ENCODE measurements around the gene AKAP6.

Gene AKAP6

DNA sequence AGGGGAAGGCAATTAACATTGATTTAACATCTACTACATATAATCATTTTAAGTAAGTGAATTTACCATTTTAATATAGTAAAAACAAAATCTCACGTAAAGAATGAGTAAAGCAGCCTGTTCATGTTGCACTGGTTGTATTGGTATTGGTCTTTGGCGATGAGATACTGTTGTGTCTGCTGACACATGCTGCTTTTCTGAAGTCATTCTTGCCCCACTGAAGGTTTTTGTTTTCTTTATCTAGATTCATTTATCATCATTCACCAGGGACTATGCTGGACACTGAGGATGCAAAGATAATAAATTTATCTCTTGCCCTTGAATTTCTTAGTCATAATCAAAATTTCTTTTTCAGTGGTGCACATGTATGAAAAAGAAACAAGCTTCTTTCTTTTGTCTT, 363.3 kb downstream of the AKAP6 start:
- H3K79me2 ChIP-seq (ENCODE audit: control insufficient read depth, low read length) = no peaks in the 10 kb centered on the region
- H3F3A ChIP-seq (ENCODE audit: control insufficient read depth, insufficient read depth) = no peaks in the 10 kb centered on the region
- H3K9me3 ChIP-seq (ENCODE audit: control insufficient read depth, insufficient read depth, low read length) = no peaks in the 10 kb centered on the region
- H3K27ac ChIP-seq (ENCODE audit: low read depth, low read length) = no peak overlapping the region
- TF ChIP-seq, protein P1, sequence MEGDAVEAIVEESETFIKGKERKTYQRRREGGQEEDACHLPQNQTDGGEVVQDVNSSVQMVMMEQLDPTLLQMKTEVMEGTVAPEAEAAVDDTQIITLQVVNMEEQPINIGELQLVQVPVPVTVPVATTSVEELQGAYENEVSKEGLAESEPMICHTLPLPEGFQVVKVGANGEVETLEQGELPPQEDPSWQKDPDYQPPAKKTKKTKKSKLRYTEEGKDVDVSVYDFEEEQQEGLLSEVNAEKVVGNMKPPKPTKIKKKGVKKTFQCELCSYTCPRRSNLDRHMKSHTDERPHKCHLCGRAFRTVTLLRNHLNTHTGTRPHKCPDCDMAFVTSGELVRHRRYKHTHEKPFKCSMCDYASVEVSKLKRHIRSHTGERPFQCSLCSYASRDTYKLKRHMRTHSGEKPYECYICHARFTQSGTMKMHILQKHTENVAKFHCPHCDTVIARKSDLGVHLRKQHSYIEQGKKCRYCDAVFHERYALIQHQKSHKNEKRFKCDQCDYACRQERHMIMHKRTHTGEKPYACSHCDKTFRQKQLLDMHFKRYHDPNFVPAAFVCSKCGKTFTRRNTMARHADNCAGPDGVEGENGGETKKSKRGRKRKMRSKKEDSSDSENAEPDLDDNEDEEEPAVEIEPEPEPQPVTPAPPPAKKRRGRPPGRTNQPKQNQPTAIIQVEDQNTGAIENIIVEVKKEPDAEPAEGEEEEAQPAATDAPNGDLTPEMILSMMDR (IDR thresholded peaks at IDR 0.05; ENCODE audit: low read depth, low read length, poor library complexity, severe bottlenecking) = no peak
- no peak for TF ChIP-seq EZH2phosphoT487 (IDR thresholded peaks at IDR 0.05; ENCODE audit: borderline replicate concordance, low read length)
- H4K20me1 ChIP-seq (ENCODE audit: control insufficient read depth, insufficient read depth, low read depth, low read length) = no peaks in the 10 kb centered on the region
- no peak overlapping the region for H3K4me2 ChIP-seq (ENCODE audit: low read length)
- H3K9me2 ChIP-seq (replicated peaks; ENCODE audit: control insufficient read depth, low read length) = no peaks in the 10 kb centered on the region
- H3K36me3 ChIP-seq (ENCODE audit: control insufficient read depth, low read length) = no peaks in the 10 kb centered on the region
- H3K27me3 ChIP-seq (ENCODE audit: control insufficient read depth, low read length) = no peaks in the 10 kb centered on the region
- H3K4me1 ChIP-seq (ENCODE audit: control insufficient read depth, low read length) = no peaks in the 10 kb centered on the region
- H3K4me3 ChIP-seq (ENCODE audit: low read length) = no peak overlapping the region

DNA sequence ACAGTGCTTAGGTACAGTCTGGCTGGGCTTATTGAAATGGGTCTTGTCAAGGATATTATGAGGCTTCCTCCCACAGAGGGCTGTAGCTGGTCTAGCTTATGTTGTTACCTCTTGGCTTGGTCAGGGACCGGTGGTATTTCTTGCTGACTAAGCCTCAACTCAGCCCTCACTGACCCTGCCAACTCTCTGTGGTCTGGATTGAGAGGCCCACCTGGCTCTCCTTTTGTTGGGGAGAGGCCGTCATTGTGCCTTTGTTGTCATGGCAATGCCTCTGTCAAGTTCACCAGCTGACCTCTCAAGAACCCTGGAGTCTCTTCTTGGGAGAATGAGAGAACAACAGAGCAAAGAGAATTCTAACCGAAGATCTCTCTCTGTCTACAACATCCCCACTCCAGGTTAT, 364.0 kb downstream of the AKAP6 start:
- H3K27ac ChIP-seq (ENCODE audit: low read depth, low read length) = no peak overlapping the region
- H3K36me3 ChIP-seq (ENCODE audit: control insufficient read depth, low read length) = no peaks in the 10 kb centered on the region
- H3F3A ChIP-seq (ENCODE audit: control insufficient read depth, insufficient read depth) = no peaks in the 10 kb centered on the region
- no peaks in the 10 kb centered on the region for H3K9me2 ChIP-seq (replicated peaks; ENCODE audit: control insufficient read depth, low read length)
- H4K20me1 ChIP-seq (ENCODE audit: control insufficient read depth, insufficient read depth, low read depth, low read length) = no peaks in the 10 kb centered on the region
- H3K79me2 ChIP-seq (ENCODE audit: control insufficient read depth, low read length) = no peaks in the 10 kb centered on the region
- no peaks in the 10 kb centered on the region for H3K27me3 ChIP-seq (ENCODE audit: control insufficient read depth, low read length)
- H3K4me2 ChIP-seq (ENCODE audit: low read length) = no peak overlapping the region
- H3K4me3 ChIP-seq (ENCODE audit: low read length) = no peak overlapping the region
- H3K4me1 ChIP-seq (ENCODE audit: control insufficient read depth, low read length) = no peaks in the 10 kb centered on the region
- H3K9me3 ChIP-seq (ENCODE audit: control insufficient read depth, insufficient read depth, low read length) = no peaks in the 10 kb centered on the region
- no peak for TF ChIP-seq EZH2phosphoT487 (IDR thresholded peaks at IDR 0.05; ENCODE audit: borderline replicate concordance, low read length)
- TF ChIP-seq, protein P1 (IDR thresholded peaks at IDR 0.05; ENCODE audit: low read depth, low read length, poor library complexity, severe bottlenecking) = no peak

DNA sequence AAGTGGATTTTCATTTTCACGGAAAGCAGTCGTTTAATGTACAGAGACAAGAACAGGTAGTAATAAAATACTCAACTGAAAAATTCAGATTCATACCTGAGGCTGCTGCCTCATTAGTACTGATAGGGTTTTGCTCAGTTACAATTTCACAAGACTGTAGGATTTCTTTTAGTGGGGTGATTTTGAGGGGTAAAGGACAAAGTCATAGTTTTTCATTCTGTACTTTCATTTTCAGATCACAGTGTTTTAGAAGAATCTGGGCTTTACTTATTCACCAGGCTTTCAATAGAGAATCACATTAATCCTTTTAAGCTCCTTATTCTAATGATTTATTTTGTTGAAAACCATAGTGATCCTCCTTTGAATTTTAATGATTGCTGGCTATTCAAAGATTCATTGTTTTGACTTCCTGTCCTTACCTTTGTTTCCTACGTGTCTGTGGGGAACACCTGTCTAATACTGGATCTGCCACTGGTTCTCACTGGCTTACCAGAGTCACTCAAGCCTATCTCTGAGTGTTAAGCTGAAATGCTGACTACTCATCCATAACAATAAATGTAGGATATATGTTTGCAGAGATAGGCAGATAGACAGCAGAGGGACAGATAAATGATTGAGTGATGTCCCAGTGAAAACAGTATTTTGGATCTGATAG, 365.8 kb downstream of the AKAP6 start:
- H3K4me1 ChIP-seq (ENCODE audit: control insufficient read depth, low read length) = no peaks in the 10 kb centered on the region
- TF ChIP-seq, protein P1 (IDR thresholded peaks at IDR 0.05; ENCODE audit: low read depth, low read length, poor library complexity, severe bottlenecking) = no peak
- no peak for TF ChIP-seq EZH2phosphoT487 (IDR thresholded peaks at IDR 0.05; ENCODE audit: borderline replicate concordance, low read length)
- no peak overlapping the region for H3K27ac ChIP-seq (ENCODE audit: low read depth, low read length)
- H3K4me2 ChIP-seq (ENCODE audit: low read length) = no peak overlapping the region
- H3K4me3 ChIP-seq (ENCODE audit: low read length) = no peak overlapping the region
- H3K36me3 ChIP-seq (ENCODE audit: control insufficient read depth, low read length) = no peaks in the 10 kb centered on the region
- H3F3A ChIP-seq (ENCODE audit: control insufficient read depth, insufficient read depth) = no peaks in the 10 kb centered on the region
- no peaks in the 10 kb centered on the region for H4K20me1 ChIP-seq (ENCODE audit: control insufficient read depth, insufficient read depth, low read depth, low read length)
- H3K79me2 ChIP-seq (ENCODE audit: control insufficient read depth, low read length) = no peaks in the 10 kb centered on the region
- H3K27me3 ChIP-seq (ENCODE audit: control insufficient read depth, low read length) = no peaks in the 10 kb centered on the region
- H3K9me2 ChIP-seq (replicated peaks; ENCODE audit: control insufficient read depth, low read length) = no peaks in the 10 kb centered on the region
- no peaks in the 10 kb centered on the region for H3K9me3 ChIP-seq (ENCODE audit: control insufficient read depth, insufficient read depth, low read length)
